Fibroblast of the aortic adventitia (primary cell): Measurements from ENCODE around the gene POLE2. TPM values are rescaled to one million over a fixed set of nuclear protein-coding genes. Genes with fewer than 3 reads are reported as not detected.
"Not testable (repeated sequence)": the region's sequence is repeated elsewhere in the genome, so short reads cannot be mapped to it uniquely, and the experiment has no call there.

Experiments used
- DNase-seq: peaks from one replicate; pipeline ENCODE4 v3.0.0-alpha.2; 2010; ENCODE audit warnings: low read depth
- H3K4me3 ChIP-seq: 2 replicates; pipeline ENCODE4 v1.5.1; 2011; ENCODE audit warnings: low read depth, mild to moderate bottlenecking, control low read depth, low read length, moderate library complexity
- total RNA-seq: library from RNA; depleted of rRNA; stranded (reverse); fragments of >200 nt; gene quantifications from 2 replicates; pipeline ENCODE4 v1.2.3, GENCODE V29; 2012; ENCODE audit warnings: low replicate concordance
- TF ChIP-seq, protein P1 (sequence below): IDR thresholded peaks from 2 replicates; pipeline ENCODE4 v1.5.1; 2011; ENCODE audit warnings: mild to moderate bottlenecking, low read length, control low read depth, inconsistent platforms; ENCODE audit not compliant: insufficient read depth

POLE2 gene
- total RNA-seq, 1 donor, result 36.2 TPM

DNA sequence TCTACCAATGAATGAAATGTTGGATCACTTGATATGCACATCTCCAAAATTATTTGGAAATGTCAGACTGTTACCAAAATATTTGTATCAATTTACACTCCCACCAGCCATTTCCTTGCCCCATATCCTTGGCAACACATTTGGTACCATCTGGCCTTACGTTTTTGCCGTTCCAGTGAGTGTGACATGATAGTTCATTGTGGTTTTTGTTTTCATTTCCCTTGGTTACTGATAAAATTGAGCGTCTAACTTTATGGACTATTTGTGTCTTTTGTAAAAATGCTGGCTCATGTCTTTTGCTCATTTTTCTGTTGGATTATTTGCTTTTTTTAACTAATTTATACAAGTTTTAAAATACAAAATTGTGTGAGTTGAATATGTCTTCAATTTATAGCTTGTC lies 16.0 kb upstream of the POLE2 start:
- TF ChIP-seq, protein P1, sequence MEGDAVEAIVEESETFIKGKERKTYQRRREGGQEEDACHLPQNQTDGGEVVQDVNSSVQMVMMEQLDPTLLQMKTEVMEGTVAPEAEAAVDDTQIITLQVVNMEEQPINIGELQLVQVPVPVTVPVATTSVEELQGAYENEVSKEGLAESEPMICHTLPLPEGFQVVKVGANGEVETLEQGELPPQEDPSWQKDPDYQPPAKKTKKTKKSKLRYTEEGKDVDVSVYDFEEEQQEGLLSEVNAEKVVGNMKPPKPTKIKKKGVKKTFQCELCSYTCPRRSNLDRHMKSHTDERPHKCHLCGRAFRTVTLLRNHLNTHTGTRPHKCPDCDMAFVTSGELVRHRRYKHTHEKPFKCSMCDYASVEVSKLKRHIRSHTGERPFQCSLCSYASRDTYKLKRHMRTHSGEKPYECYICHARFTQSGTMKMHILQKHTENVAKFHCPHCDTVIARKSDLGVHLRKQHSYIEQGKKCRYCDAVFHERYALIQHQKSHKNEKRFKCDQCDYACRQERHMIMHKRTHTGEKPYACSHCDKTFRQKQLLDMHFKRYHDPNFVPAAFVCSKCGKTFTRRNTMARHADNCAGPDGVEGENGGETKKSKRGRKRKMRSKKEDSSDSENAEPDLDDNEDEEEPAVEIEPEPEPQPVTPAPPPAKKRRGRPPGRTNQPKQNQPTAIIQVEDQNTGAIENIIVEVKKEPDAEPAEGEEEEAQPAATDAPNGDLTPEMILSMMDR, result no peak
- DNase-seq, result no peak
- H3K4me3 ChIP-seq, result no peak overlapping the region

DNA sequence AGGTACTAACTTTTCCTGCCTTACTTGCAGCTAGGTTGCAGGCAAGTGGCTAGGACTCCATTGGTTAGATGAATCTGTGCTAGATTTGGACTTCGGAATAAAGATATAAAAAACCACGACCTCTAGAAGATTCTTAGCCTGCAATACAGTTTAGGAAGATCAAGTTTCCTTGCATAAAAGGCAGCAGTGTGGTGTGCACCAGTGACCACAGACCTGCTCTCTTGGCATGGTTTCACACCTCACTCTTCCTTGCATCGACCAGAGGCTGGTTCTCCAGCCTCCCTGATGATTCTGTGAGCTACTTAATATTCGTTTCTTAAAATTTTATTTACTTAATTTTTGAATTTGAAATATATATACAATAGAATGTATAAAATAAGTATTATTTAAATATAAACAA lies 14.7 kb upstream of the POLE2 start:
- TF ChIP-seq, protein P1, result no peak
- no peak for DNase-seq
- H3K4me3 ChIP-seq, result no peak overlapping the region

- peak overlapping the region; percentile 77 for H3K4me3 ChIP-seq
- not testable (repeated sequence) for DNase-seq
These were observed 5.7 kb upstream of the POLE2 start for GRCh38 chr14:49693735-49694124.

DNA sequence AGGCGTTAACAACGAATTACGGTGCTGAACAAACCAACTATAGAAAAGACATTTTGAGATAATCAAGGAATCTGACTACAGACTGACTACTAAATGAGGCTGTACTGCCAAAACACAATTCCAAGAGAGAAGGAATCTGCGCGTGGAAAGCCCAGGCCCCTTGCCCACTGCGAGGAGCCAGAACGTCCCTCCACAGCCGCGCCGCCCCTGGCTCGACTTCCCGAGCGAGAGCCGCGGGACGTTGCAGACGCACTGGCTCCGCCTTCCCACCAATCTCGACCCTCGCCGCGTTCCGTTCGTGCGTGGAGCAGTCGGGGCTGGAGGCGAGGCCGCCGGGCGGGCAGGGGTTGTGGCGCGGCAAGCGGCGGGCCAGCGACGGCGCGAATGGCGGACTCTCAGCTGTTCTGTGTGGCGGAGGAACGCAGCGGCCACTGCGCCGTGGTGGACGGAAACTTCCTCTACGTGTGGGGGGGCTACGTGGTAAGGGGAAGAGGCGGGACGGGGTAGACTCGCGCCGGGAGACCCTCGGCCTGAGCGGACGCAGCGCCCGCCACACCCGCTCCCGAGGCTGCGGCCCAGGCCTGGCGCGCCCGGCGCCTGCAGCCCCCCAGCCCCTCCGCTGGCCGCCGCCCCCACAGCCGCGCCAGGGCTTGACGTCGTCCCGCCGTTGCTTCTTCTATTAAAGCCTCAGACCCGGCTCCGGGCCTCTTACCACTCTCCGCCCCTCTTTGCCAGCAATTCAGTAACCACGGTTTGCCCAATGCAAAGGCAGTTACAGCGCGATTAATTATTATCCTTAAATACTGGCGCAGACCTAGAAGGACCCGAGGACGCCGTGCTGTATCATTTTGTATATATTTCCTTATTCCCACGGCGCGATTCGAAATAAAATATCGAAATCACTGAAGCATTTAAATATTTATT lies 5.1 kb upstream of the POLE2 start, which contains the start of gene KLHDC1:
TSS of gene KLHDC1 (plus strand) at position 310 of the 924 bp plus-strand sequence. CDS start at position 385, 75 bp downstream.
- H3K4me3 ChIP-seq, result peak within 1 kb of the TSS; percentile 77
- TF ChIP-seq, protein P1, result no peak
- DNase-seq, result peak; percentile 77

DNA sequence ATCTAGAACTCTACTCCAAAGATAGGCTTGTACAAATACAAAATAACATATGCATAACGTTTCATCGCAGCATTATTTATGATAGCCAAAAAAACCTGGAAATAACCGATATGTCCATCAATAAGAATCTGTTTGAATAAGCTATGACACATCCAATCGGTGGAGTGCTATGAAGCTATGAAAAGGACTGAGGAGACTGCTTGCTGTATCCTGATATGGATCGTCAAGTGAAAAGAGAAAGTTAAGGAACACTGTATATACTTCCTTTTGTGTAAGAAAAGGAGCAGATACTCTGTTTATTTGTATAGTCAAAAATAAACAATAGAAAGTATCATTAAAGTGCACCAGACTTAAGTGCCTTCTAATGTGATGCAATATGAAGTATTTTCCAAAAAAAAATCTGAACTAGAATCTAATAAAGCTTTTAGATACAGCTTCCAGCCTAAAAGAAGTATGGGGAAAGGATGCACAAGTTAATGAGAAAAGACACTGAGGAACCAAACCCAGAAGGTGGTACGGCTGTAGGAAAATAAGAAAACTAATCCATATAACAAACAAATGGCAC lies 4.3 kb upstream of the POLE2 start:
- no peak for DNase-seq
- TF ChIP-seq, protein P1, result no peak
- H3K4me3 ChIP-seq, result peak overlapping the region; percentile 77

DNA sequence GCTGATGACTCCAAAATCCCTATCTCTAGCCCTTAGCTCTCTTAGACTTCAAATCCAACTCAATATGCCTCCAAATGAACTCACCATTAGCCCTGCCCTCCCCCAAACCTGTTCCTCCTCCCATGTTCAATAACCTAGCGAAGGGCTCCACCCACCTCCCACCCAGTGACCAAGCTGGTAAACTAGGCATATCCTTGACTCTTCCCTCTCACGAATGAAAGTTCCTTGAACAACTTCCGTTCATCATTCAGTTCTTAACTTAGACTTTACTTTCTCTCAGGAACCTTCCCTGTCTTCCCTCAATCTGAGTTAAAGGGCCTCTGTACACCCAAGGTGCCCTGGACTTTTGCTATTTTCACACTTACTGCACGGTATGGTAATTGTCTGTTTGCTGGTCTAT lies 3.0 kb upstream of the POLE2 start:
- no peak for DNase-seq
- TF ChIP-seq, protein P1, result no peak
- no peak overlapping the region for H3K4me3 ChIP-seq

DNA sequence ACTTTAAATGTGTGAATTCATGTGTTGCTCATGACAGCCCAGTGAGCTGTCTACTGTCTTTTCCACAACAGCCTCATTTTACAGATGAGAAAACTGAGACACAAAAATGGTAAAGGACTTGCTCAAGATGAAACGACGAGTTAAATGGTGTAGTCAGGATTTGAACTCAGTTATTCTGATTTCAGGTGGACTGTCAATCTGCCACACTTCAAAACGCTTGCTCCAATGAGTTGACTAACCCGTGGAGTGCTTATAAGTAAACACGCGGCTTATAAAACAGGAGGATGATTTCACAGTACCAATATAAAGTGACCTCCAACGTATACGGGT lies 652 bp upstream of the POLE2 start:
- TF ChIP-seq, protein P1, result no peak
- DNase-seq, result no peak
- H3K4me3 ChIP-seq, result no peak overlapping the region
